GM12878 (cell line): Measurements from ENCODE around the gene CHAD. TPM values are rescaled to one million over a fixed set of nuclear protein-coding genes. Genes with fewer than 3 reads are reported as not detected.
"Not testable (repeated sequence)": the region's sequence is repeated elsewhere in the genome, so short reads cannot be mapped to it uniquely, and the experiment has no call there.

Experiments used
- ATAC-seq: fragments of 200-7000 bp; cut with Tn5 transposase; 3 replicates; pipeline ENCODE4 v1.9.1; 2020; ENCODE audit warnings: mild to moderate bottlenecking, moderate library complexity
- BruUV-seq: library from RNA; stranded (reverse); fragments of 400-500 nt; replicated peaks from 2 replicates; lab custom pipeline; 2021; lab: Mats Ljungman, UMichigan
- CTCF ChIA-PET: fragments of 300-600 bp; sonication (Branson Sonifier 250); formaldehyde crosslinking; extraction: SDS; loops from one replicate; lab custom pipeline; 2021; ENCODE audit warnings: inconsistent platforms; lab: Yijun Ruan, JAX
- POLR2A ChIA-PET: fragments of 350-600 bp; formaldehyde crosslinking; extraction: SDS; loops from one replicate; lab custom pipeline; 2021; ENCODE audit warnings: inconsistent platforms; lab: Charles Lee
- RAD21 ChIA-PET: fragments of 300-600 bp; sonication (Branson Sonifier 250); formaldehyde crosslinking; loops from one replicate; lab custom pipeline; 2023; ENCODE audit warnings: antibody characterized with exemption; ENCODE audit not compliant: unreplicated experiment; lab: Charles Lee
- SMC1A ChIA-PET: fragments of 300-600 bp; sonication (Branson Sonifier 250); formaldehyde crosslinking; loops from one replicate; lab custom pipeline; 2023; ENCODE audit not compliant: unreplicated experiment, uncharacterized antibody; lab: Charles Lee
- DNase-seq: peaks from one replicate; pipeline ENCODE4 v3.0.0-alpha.2; 2011; ENCODE audit warnings: low read depth, low spot score
- FAIRE-seq: peaks from 3 replicates; lab custom pipeline; 2011; peaks lifted over from hg19 to GRCh38; lab: Jason Lieb, UNC
- H2AFZ ChIP-seq: 2 replicates; pipeline ENCODE4 v1.6.0; 2011; ENCODE audit warnings: low read depth, low read length, control low read depth; ENCODE audit not compliant: control insufficient read depth
- H3K27ac ChIP-seq: 2 replicates; pipeline ENCODE4 v1.5.1; 2011; ENCODE audit warnings: control low read depth; ENCODE audit not compliant: control insufficient read depth, insufficient read depth
- H3K27me3 ChIP-seq, 2 experiments: replicated peaks in 1 of 2; 2 replicates each; pipeline versions ENCODE4 v1.6.0 to v1.6.1; 2011; ENCODE audit warnings: low read length in 1 of 2; ENCODE audit not compliant: control insufficient read depth in 2 of 2, insufficient read depth in 2 of 2
- H3K36me3 ChIP-seq, 2 experiments: 2 replicates each; pipeline ENCODE4 v1.5.1; 2011; ENCODE audit warnings: low read length in 1 of 2; ENCODE audit not compliant: control insufficient read depth in 2 of 2, insufficient read depth in 2 of 2
- H3K4me1 ChIP-seq: 2 replicates; pipeline ENCODE4 v1.6.1; 2011; ENCODE audit warnings: mild to moderate bottlenecking, low read length, moderate library complexity, mixed read lengths; ENCODE audit not compliant: control insufficient read depth, insufficient read depth
- H3K4me2 ChIP-seq: 2 replicates; pipeline ENCODE4 v1.6.0; 2011; ENCODE audit warnings: control low read depth; ENCODE audit not compliant: control insufficient read depth, insufficient read depth
- H3K4me3 ChIP-seq: fragments of 200-600 bp; sonication (generic); 2 replicates; pipeline ENCODE4 v1.5.1; 2016
- H3K79me2 ChIP-seq: 2 replicates; pipeline ENCODE4 v1.6.0; 2011; ENCODE audit warnings: low read length; ENCODE audit not compliant: control insufficient read depth, insufficient read depth
- H3K9ac ChIP-seq: 2 replicates; pipeline ENCODE4 v1.8.0; 2011; ENCODE audit warnings: low read length, control low read depth, mixed read lengths; ENCODE audit not compliant: control insufficient read depth, insufficient read depth
- H3K9me3 ChIP-seq: replicated peaks from 3 replicates; pipeline ENCODE4 v1.5.1; 2011; ENCODE audit warnings: mild to moderate bottlenecking, low read length; ENCODE audit not compliant: control insufficient read depth, insufficient read depth
- H4K20me1 ChIP-seq: 2 replicates; pipeline ENCODE4 v1.6.0; 2011; ENCODE audit not compliant: control insufficient read depth, insufficient read depth
- ATF7 ChIP-seq: fragments of 450-650 bp; IDR thresholded peaks from 2 replicates; pipeline ENCODE4 v1.6.1; 2016; ENCODE audit warnings: low read depth, mild to moderate bottlenecking
- HDAC6 ChIP-seq: fragments of 200-600 bp; sonication (generic); IDR thresholded peaks from one replicate; pipeline ENCODE4 v1.8.0; 2017; ENCODE audit warnings: antibody characterized with exemption; ENCODE audit not compliant: unreplicated experiment
- MLLT1 ChIP-seq: fragments of 450-650 bp; IDR thresholded peaks from 2 replicates; pipeline ENCODE4 v1.6.1; 2016; ENCODE audit warnings: mild to moderate bottlenecking
- PAX8 ChIP-seq: fragments of 450-650 bp; IDR thresholded peaks from 2 replicates; pipeline ENCODE4 v1.6.1; 2017; ENCODE audit warnings: mild to moderate bottlenecking, moderate library complexity
- ZNF384 ChIP-seq: IDR thresholded peaks from 2 replicates; pipeline ENCODE4 v1.6.1; 2012; ENCODE audit warnings: low read depth, mild to moderate bottlenecking, low read length, improper control_type of control experiment, borderline replicate concordance
- ZZZ3 ChIP-seq: IDR thresholded peaks from 2 replicates; pipeline ENCODE4 v1.6.1; 2011; ENCODE audit warnings: low read depth; ENCODE audit not compliant: control insufficient read depth, insufficient read length
- WGBS: methylation state at CpG from one replicate; pipeline ENCODE4 v1.1.6; 2016; ENCODE audit warnings: low lambda C conversion rate; ENCODE audit not compliant: insufficient replicate concordance, insufficient coverage; ENCODE audit errors: missing lambda C conversion rate; 5-methylcytosine and 5-hydroxymethylcytosine counted together
- in situ Hi-C: fragments of 300-500 bp; cut with MboI; formaldehyde crosslinking; loops from 9 replicates; pipeline ENCODE4 v1.14.3; 2018; ENCODE audit warnings: mixed read lengths
- intact Hi-C: fragments of 100-400 bp; cut with micrococcal nuclease; formaldehyde crosslinking; loops from one replicate; pipeline ENCODE4 v1.14.2; 2022; ENCODE audit not compliant: unreplicated experiment
- polyA plus RNA-seq, 11 experiments: library from polyadenylated mRNA; depleted of rRNA in 4 of 11; unstranded in 6 of 11; stranded (reverse) in 5 of 11; fragments of >200 nt; fragmentation: Nextera tagmentation in 4 of 11; fragmentation: Illumina TruSeq in 1 of 11; extraction: Ambion mirVana in 4 of 11; extraction: Trizol in 1 of 11; gene quantifications; 1 replicate in 1 of 11; 2 replicates in 10 of 11; pipeline versions ENCODE4 v1.2.1 to v1.2.3, GENCODE V29; 2011 to 2016; ENCODE audit warnings: inconsistent platforms in 2 of 11, missing spikeins in 2 of 11, low read depth in 1 of 11
- total RNA-seq, 4 experiments: library from RNA; depleted of rRNA in 3 of 4; stranded (reverse); fragments of >200 nt in 3 of 4; fragmentation: Illumina TruSeq in 1 of 4; extraction: Trizol in 1 of 4; gene quantifications; 2 replicates each; pipeline versions ENCODE4 v1.2.1 to v1.2.3, GENCODE V29; 2013 to 2021

Gene CHAD
- total and polyA plus RNA-seq, 10 of the 15 experiments (the other 5 are each of a cell fraction or from before 2014, with no cell fraction given): 0.06 TPM; not detected in 9

GRCh38 chr17:50421308-50422051 is 47.2 kb downstream of the CHAD start (continued):
- TF ChIP-seq MLLT1: peak; percentile 64; the same call in 1 of the 2 replicates
- TF ChIP-seq ZZZ3: no peak
- peak; percentile 93 for TF ChIP-seq ZNF384
- TF ChIP-seq ATF7: peak; percentile 41; the same call in 1 of the 2 replicates

DNA sequence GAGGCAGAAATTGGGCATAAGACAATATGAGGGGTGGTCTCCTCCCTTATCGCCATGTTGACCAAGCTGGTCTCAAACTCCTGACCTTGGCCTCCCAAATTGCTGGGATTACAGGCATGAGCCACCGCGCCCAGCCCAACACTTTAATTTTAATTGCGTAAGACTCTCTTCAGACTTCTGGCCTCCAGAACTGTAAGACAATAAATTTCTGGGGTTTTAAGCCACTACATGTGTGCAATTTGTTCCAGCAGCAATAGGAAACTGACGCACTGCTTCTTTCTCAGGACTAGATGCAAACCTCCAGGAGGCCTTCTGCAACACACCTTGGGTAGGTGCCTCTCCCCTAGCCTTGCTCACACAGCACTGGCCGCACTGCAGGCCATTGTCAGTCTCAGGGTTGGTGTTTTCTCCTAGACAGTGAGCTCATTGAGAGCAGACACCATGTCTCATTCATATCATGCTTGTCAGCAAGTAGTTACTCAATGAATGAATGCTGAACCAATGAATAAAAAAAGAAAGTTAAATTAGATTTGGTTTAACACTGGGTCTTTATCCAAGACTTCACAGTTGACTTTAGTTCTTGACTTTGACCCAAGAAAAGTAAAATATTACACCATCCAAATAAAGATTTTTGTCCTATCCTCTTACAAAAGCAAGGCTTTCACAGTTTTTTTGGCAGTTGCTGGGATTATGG is 48.1 kb downstream of the CHAD start:
- POLR2A ChIA-PET: interaction anchor here (0.5 to 2.4 kb wide), 8 partner anchors 24 to 703 kb away, joined by 3 to 31 read pairs (median 4); partner anchors contain the start of gene LRRC59
- H3K36me3 ChIP-seq: no peaks in the 10 kb centered on the region
- SMC1A ChIA-PET: interaction anchor here (0.6 to 2.6 kb wide), 9 partner anchors 9 to 329 kb away, joined by 3 to 22 read pairs (median 4); partner anchors contain the start of gene LRRC59
- RAD21 ChIA-PET: interaction anchor here (0.7 to 2.4 kb wide), 4 partner anchors 23 to 250 kb away, joined by 4 to 14 read pairs (median 8); partner anchors contain the start of gene LRRC59
- peak overlapping the region; percentile 14; the same call in 1 of the 2 replicates for H3K4me3 ChIP-seq
- no peaks in the 10 kb centered on the region for H3K79me2 ChIP-seq
- H3K4me1 ChIP-seq: peaks cover 19% of the 10 kb centered on the region
- in situ Hi-C loops (no loop called here), intact Hi-C loops (loop anchor here (1.0 kb wide), 1 partner anchor 23 kb away; the partner anchor contains the start of gene LRRC59)
- H3K27ac ChIP-seq: peak overlapping the region; percentile 80; the same call in 1 of the 2 replicates
- H3K4me2 ChIP-seq: peak overlapping the region; percentile 77; the same call in 1 of the 2 replicates
- WGBS: 97% methylated on average over 6 of the region's 6 CpGs
- CTCF ChIA-PET: interaction anchor here (1.0 to 3.9 kb wide), 8 partner anchors 9 to 59 kb away, joined by 3 to 50 read pairs (median 5); partner anchors contain the start of gene LRRC59
- FAIRE-seq: no peak
- ATAC-seq: no peak
- TF ChIP-seq PAX8 (0 out of 2 replicates have a peak, but pooled peaks have one; percentile 7), HDAC6 (no peak)
- no peaks in the 10 kb centered on the region for H3K27me3 ChIP-seq
- H4K20me1 ChIP-seq: no peaks in the 10 kb centered on the region
- BruUV-seq: no TSS peak
- no peak for DNase-seq
- H3K9ac ChIP-seq: no peak overlapping the region; the same call in 1 of the 2 replicates
- H3K9me3 ChIP-seq: no peaks in the 10 kb centered on the region
- peak overlapping the region; percentile 72 for H2AFZ ChIP-seq

DNA sequence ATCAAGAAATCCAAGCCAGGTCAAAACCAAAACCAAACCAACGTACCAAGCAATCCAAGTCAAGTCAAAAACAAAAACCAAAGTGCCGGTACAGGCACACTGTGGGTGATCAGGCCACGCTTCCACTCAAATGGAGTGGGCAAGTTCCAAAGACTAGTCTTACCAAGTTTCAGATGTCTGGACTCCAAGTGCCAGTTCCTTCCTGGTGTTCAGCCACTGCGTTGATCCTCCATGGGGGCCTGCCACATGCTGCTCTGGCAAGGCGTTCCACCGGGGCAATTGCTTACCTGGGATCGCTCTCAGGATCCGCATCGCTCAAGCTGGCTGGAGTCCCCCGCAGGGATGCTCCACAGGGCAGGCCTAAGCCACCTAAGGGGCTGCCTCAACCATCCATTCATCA is 49.1 kb downstream of the CHAD start:
- H3K9me3 ChIP-seq, H3K27me3 ChIP-seq, H3K36me3 ChIP-seq, H4K20me1 ChIP-seq, H3K27ac ChIP-seq, intact Hi-C loops, DNase-seq, H2AFZ ChIP-seq, POLR2A ChIA-PET, H3K4me2 ChIP-seq, in situ Hi-C loops, H3K9ac ChIP-seq, RAD21 ChIA-PET, FAIRE-seq, H3K79me2 ChIP-seq, H3K4me3 ChIP-seq, ATAC-seq, BruUV-seq: not testable (repeated sequence)
- peaks cover 12% of the 10 kb centered on the region for H3K4me1 ChIP-seq
- CTCF ChIA-PET: interaction anchor here (1.7 to 3.9 kb wide), 2 partner anchors 10 to 23 kb away, joined by 7 to 50 read pairs; partner anchors contain the start of gene LRRC59
- WGBS: 89% methylated on average over 10 of the region's 10 CpGs
- SMC1A ChIA-PET: interaction anchor here (1.6 to 2.6 kb wide), 2 partner anchors 22 to 58 kb away, joined by 6 to 22 read pairs; partner anchors contain the start of gene LRRC59
